GDM1 (cell line): ENCODE results near the gene CREB3L1.
A peak's percentile ranks its signal among the peaks of the same experiment; 100 is the strongest.

ENCODE experiments used
- DNase-seq: peaks from one replicate; lab custom pipeline; 2025; lab: John Stamatoyannopoulos, UW

CREB3L1 gene

GRCh38 chr11:46322759-46323158 is 45.3 kb downstream of the CREB3L1 start:
- DNase-seq = no peak

- no peak for DNase-seq
These were observed 49.5 kb downstream of the CREB3L1 start for GRCh38 chr11:46326813-46327416.

- no peak for DNase-seq
These were observed 50.4 kb downstream of the CREB3L1 start for GRCh38 chr11:46327829-46328228.

- no peak for DNase-seq
These were observed 52.7 kb downstream of the CREB3L1 start for GRCh38 chr11:46330154-46330553.

GRCh38 chr11:46330563-46331281 is 53.3 kb downstream of the CREB3L1 start:
- no peak for DNase-seq

- DNase-seq = no peak
These were observed 54.0 kb downstream of the CREB3L1 start for GRCh38 chr11:46331282-46331984.

- DNase-seq = no peak
These were observed 54.7 kb downstream of the CREB3L1 start for GRCh38 chr11:46332093-46332567.

GRCh38 chr11:46332568-46333393 is 55.3 kb downstream of the CREB3L1 start:
- no peak for DNase-seq

- DNase-seq = no peak
These were observed 56.0 kb downstream of the CREB3L1 start for GRCh38 chr11:46333394-46333947.

- no peak for DNase-seq
These were observed 56.7 kb downstream of the CREB3L1 start for GRCh38 chr11:46334211-46334610.

GRCh38 chr11:46335271-46335670 is 57.8 kb downstream of the CREB3L1 start:
- DNase-seq = no peak

GRCh38 chr11:46335890-46336562 is 58.6 kb downstream of the CREB3L1 start:
- no peak for DNase-seq

- DNase-seq = peak; percentile 50
These were observed 59.2 kb downstream of the CREB3L1 start for GRCh38 chr11:46336563-46337180.

GRCh38 chr11:46337626-46338345 is 60.3 kb downstream of the CREB3L1 start:
- DNase-seq = no peak

- no peak for DNase-seq
These were observed 61.1 kb downstream of the CREB3L1 start for GRCh38 chr11:46338636-46338987.

- DNase-seq = no peak
These were observed 61.7 kb downstream of the CREB3L1 start for GRCh38 chr11:46338988-46339666.

GRCh38 chr11:46339816-46340215 is 62.4 kb downstream of the CREB3L1 start:
- no peak for DNase-seq

- DNase-seq = no peak
These were observed 64.0 kb downstream of the CREB3L1 start for GRCh38 chr11:46341454-46341853.

- DNase-seq = peak; percentile 87
These were observed 64.8 kb downstream of the CREB3L1 start for GRCh38 chr11:46342239-46342638.

- DNase-seq = no peak
These were observed 66.1 kb downstream of the CREB3L1 start for GRCh38 chr11:46343520-46343919.
